DMS53 (cell line): ENCODE measurements around the gene SMG1.
A peak's percentile ranks its signal among the peaks of the same experiment; 100 is the strongest.

Source experiments
- DNase-seq: peaks from one replicate; lab custom pipeline; 2025; lab: John Stamatoyannopoulos, UW

SMG1 gene

DNA sequence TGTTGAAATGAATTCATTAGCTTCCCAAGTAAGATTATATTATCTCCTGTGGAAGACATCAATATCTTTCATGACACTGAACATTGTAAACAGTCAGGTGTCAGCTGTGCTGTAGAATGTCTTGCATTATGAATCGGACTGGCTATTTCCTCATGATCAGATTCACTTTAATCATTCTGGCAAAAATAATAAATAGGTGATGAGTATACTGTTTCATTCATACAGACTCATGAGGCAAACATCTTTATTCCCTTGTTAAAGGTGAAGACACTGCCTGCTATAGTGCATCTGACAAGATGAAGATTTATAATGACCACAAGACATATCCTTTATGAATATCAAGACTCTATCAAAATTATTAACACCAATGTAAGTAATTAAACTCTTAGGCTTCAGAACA, 73.6 kb downstream of the SMG1 start:
- DNase-seq: no peak

DNA sequence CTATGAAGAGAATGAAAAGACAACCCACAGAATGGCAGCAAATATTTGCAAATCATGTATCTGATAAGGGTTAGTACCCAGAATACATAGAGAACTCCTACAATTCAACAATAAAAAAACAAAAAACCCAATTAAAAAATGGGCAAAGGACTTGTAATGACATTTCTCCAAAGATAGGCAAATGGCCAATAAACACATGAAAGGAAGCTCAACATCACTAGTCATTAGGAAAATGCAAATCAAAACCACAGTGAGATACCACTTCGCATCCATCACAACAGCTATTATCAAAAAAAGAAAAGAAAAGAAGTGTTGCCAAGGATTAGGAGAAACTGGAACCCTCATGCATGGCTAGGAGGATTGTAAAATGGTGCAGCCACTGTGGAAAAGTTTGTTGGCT, 79.8 kb downstream of the SMG1 start:
- DNase-seq: no peak

DNA sequence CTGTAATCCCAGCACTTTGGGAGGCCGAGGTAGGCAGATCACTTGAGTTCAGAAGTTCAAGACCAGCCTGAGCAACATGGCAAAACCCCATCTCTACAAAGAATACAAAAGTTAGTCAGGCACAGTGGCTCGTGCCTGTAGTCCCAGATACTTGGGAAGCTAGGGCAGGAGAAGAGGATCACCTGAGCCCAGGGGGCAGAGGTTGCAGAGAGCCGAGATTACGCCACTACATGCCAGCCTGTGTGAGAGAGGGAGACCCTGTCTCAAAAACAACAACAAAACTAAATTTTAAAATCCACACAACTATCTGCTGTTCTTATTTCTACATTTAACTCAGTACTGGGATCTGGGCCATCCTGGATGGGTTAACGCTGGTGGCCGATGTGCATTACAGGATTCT, 83.6 kb downstream of the SMG1 start:
- no peak for DNase-seq

DNA sequence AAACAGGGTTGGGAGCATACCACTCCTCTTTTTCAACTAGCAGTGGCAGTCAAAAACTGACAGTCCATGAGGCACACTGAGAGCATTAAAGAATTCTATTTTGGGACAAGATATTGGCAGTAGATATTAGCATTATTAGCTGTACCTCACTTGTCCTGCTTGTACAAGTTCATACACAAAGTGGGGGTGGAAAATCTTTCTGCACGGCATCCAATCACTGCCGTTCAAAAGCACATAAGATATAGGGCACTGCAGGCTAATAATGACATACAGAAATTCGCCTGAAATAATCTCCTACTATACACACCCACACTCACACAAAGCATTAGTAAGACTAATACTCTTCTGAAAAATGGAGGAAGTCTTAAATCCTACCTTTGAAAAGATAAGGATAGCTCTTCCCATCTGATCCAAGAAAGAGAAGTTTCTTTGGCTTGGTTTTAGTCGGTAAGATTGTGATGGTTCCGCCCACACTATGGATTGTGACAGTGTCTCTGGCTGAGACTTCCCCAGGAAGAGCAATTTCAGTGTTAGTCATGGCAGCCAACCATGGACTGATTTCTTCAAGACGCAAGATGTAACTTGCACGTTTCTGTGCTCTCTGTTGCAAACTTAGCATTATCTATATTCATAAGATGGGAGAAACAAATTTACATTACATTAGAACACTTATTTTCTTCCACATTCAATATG, 84.2 kb downstream of the SMG1 start:
- DNase-seq: no peak

DNA sequence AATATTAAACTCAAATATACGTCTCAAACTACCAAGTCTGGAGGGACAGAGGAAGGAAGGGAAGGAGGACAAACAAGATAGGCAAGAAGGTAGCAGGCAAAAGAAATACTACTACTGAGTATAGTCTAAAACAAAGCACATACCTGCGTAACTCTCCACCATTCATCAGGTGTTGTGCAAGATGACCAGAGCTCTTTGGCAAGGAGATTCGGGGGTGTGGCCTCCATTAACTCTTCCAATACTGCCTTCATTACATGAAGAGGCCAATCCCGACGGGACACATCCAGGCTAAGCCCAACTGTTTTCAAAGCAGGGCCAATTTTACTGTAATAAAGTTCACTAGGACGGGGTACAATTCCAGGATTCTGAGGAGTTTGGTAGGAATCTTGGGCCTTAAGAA, 86.7 kb downstream of the SMG1 start:
- DNase-seq: no peak

DNA sequence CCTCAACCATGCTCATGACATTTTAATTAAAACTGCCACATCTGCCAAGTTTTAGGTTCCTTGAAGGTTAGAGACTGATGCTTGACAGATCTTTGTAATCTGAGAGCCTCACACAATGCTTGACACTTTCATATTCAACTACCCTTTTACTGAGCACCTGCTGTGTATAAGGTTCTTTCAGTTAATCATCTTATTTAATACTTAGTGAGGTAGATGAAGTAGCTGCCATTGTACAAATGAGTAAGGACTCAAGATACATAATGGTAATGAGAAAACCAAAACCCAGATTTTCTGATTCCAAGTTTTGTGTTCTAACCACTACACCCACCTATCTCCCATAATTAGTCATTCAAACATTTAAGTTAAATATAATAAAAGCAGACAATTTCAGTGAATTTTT, 89.5 kb downstream of the SMG1 start:
- no peak for DNase-seq

DNA sequence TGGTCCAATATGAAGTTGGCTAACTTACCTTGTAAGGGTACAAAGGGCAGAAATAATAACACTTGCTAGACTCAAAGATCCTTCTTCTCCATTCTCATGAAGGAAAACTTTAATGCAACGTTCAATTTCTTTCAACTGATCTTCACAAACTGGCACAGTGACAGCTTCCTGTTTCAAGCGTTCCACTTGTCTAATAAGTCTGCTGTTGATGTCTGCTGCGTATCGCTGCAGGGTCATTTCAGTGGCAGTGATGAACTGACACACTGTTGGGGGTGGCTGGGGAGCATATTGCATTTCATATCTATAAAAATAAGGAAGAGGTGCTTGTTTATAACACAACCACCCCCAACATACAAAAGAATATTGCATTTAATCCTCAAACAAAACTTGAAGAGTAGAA, 91.3 kb downstream of the SMG1 start:
- DNase-seq: no peak

DNA sequence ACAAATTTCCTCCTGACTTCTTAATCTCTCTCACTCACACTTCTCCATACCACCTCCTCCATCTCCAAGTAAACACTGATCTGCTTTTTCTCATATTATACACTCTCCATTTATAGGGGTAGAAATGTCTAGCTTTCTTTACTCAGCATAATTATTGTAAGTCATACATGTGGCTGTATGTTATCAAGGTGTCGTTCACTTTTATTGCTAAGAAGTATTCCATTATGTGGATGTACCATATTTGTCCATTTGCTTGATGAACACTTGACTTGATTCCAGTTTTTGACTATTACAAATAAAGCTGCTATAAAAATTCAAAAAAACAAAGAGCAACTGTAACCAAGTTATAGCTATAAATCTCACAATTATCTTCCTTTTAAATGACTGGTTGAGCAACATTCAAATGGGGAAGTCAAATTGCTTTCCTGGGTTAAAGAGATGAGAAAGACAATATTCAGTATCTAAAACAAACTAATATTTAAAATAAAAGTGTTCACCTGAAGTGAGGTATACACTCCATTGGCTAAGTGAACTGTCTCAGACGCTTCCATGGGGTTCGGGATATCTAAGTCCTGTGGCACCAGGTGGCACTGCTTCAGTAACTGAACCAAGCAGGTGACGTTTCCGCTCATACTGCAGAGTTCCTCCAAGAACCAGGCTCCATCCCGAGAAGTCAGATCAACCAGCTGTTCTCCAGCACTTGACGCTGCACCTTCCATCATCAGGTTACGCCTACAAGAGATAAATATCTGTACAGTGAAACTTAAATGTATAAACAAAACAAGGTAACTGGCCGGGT, 92.3 kb downstream of the SMG1 start:
- DNase-seq: no peak

DNA sequence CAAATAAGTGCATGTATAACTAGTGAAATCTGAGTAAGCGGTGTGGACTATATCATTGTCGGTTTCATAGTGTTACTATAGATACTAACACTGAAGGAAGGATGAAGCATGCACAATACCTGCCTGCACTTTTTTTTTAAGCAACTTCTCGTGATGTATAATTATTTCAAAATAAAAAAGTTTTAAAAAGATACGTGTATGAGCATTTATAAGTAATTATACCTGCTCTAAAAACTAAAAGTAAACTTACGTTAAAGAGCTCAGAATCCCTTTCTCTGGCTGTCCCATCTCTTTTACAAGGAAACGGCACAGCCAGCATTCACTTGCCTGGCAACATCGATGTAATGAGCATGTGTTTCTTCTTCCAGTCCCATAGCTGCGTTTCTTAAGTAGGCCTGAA, 93.6 kb downstream of the SMG1 start:
- DNase-seq: no peak

DNA sequence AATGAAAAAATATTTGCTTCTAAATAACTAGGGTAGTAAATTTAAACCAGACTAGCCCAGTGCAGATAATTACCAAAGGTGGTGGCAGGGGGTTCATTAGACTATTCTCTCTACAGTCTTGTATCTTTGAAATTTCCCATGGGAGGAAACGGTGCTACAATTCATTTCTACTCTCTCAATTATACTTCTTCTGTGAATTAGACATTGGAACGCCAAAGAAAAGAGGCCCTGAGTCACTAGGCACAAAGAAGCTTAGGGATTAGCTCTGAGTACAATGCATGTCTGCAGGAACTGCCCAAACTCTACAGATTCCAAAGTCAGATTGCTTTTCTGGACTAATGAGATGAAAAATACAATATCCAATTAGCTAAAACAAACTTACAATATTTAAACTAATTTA, 94.2 kb downstream of the SMG1 start:
- no peak for DNase-seq

DNA sequence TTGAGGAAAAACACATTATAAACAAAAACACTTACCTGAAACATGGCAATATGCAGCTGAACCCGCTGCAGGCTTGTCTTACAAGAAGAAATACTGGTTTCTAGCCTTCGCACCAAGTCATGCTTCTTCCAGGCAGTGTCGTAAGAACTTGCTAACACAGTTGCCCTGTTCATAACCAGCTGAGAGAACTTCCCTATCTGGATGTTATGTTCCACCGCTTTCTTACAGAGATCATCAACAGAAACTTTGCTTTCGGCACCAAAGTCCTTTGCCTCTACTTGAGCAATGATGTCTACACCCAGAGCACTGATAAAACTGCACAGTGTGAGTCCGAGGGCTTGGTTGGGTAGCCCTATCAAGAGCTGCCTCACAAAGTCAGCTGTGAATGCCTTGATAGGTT, 97.0 kb downstream of the SMG1 start:
- no peak for DNase-seq

DNA sequence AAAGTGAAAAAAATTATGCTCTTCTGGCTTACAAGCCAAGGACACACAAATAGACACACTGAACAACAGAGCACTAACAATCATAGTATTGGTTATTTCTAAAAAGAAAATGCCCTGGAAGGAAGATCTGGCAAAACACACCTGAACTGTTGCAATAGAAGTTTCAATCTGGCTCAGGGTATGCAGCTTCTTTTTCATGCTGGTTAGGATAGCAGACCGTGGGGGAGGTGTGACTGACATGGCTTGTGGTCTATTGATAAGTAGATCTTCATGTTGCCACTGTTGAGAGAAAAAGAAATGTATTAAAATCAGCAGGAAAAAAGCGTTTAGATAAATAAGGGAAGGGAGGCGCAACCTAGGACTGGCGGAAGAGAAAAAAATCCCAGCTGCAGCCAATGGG, 98.3 kb downstream of the SMG1 start:
- DNase-seq: no peak

DNA sequence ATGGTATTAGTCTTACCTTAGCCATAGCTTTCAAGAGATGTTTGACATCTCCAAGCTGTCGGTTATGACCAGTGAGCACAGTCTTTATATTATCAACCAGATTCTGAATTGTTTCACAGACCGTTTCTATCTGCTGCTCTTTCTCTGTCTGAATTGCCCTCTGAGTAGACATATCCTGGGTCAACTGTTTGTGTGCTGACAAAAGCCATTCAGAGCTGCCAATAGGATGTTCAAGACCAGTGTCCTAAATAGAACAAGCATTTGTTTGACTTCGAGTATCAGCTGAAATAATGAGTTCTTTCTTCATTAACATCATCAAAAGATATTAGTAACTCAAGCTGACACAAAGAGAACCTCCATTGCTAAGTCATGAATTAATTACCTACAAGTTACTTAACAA, 109.9 kb downstream of the SMG1 start:
- DNase-seq: no peak

DNA sequence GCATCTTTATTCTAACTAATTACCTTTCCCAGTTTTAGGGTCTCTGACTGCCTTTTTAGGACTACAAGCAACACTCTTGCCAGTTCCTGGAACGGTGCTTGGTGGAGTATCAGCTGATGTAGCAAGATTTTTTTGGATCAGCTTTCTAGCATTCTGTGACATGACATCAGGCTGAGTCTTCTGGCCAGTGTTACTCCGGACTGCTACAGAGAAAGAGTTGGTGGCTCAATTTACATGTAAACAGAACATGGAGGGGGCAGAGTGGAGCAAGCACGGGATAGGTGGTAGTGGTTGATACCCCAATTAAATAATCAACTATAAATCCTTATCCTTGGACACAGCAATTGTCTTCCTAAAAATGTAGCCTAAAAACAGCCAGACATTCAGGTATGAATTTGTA, 114.3 kb downstream of the SMG1 start:
- DNase-seq: no peak

DNA sequence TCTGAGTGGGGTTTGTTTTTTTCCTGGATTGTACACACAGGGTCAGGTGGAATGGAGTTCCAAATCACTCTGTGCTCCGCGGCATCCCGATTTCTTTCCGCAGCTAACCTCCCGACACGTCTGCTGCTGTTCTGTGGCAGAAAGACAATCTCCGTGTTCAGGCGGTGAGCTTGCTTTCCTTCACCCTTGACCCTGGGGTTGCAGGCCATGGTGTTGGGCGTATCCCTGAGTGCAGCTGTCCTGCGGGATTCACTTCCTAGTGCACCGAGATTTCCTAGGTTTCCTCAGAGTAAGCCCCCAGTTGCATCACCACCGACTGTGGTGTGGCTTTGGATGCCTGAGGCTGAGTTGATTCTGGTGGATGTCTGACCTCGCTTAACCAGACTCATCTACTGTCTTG, 117.0 kb downstream of the SMG1 start:
- no peak for DNase-seq

DNA sequence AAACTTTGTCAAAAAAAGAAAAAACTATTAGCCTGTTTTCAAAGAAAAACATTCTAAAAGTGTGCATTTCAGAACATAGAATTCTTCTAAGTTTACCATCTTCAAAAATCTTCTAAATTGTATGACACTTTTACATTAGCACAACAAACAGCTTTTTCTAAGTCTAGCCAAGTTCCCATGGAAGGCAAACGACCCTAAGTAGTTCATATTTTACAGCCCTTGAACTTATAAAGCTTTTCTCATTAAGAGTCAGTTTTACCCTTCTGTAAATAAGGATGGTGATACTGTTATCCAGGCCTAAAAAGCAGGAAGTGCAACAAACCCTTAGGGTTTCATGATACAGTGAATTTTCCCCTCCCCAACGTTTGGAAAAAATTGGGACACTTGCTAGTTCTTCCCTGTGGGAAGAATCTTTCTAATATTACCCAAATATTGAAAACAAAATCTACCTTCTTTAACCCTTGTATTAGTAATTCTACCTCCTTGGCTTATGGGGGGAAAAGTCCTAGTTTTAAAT, 120.9 kb downstream of the SMG1 start:
- DNase-seq: no peak

DNA sequence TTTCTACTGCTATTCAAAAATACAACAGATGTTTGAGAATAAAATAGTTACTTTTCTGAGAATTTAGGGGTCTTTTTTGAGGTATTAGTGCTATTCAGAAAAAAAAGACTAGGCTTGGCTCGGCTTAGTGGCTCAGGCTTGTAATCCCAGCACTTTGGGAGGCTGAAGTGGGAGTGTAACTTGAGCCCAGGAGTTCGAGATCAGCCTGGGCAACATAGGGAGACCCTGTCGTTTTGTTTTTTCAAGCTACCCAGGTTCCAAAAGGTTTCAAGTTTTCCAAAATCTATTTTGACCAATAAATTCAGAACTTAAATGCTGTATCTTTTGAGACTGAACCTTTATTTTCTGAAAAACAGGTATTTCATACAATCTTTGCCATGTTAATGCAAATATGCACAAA, 121.7 kb downstream of the SMG1 start:
- no peak for DNase-seq

DNA sequence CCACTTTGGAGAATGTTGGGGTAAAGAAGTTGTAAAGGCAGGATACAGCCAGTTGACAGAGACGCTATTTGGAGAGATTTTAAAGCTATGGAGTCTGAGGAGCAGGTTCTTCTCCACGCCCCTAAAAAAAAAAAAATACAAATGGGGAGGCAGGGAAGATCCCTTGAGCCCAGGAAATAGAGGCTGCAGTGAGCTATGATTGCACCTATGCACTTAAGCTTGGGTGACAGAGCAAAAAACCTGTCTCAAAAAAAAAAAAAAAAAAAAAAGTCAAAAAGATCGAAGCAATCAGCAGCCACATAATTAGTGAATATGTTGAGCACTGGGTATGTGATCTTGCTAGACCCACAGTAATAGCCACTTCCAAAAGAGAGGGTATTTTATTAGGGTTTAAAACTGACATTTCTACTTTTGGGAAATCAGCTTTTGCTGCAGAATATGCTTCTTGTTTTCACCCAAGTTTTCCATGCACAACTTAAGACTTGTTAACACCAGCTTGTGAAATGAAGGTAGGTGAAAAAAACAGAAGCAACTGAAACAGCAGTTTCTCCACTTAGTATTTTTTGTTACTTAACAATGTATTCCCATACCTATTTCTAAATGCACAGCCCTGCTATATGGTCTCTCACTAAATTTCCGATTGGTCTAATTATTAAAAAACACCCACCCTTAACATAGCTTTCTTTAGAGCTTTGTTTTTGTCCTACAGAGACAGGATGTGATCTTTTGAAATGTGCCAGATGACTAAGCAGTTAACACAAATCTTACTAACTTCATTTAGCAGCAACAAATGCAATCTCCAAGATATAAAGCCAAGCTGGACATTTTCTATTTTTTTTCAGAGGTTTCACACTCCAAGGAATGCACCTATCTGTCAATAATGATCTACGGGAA, 122.4 kb downstream of the SMG1 start:
- DNase-seq: no peak

DNA sequence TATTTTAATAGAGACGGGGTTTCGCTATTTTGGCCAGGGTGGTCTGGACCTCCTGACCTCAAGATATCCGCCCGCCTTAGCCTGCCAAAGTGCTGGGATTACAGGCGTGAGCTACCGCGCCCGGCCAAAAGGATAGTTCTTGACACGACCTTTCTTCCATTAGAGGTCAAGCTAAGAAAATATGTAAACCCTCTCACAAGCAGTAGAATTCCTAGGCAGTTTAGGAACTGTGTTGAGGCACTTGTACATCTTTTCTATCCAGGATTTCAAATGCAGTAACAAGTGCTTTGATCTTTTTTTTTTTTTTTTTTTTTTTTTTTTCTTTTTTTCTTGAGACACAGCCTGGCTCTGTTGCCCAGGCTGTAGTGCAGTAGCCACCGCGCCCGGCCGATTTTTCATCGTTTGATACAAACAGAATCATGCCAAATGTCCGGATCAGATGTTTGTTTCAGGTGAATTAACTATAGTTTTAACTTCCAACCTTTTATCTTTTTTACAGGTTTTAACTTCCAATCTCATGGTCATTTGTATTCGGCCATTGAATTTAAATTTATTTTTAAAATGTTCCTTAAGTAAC, 123.4 kb downstream of the SMG1 start:
- DNase-seq: peak; percentile 15

DNA sequence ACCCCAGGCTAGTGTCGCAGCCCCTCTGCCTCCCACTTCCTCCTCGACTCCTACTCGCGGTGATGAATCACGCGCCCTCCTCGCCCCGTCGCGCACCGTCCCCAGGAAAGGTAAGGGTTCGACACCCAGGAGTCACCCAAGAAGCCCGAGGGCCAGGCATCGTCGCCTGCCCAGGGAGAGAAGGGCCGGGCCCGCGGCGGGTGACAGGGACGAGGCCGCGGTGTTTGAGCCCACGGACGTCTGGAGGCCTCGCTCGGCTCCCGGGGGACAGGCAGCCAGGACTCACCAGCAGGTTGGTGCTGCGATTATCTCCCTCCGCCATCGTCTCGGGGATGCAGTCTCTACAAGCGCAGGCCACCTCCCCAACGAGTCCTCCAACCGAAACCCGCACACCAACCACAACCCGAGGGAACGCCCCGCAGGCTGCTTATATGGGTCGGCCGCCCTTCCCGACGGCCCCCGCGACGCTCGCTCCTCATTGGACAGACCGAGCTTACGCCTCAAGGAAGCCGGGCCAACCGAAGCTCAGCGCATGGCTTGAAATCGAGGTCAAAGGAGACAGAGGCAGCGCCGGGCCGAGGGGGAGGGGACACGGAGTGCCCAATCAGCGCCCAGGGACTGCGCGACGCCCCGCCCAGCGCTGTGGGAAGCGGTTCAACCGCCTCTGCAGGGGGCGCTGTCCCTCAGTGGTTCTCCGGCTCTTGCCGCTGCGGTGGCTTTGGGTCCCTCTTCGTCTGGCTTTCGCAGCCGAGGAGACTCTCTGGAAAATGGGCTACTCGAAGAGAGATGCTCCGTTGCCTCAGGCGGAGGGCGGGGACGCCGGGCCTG, 124.8 kb downstream of the SMG1 start, which contains the start of gene ARL6IP1:
Gene ARL6IP1, minus strand, starts transcription at position 405 of the 828 bp plus-strand sequence. Its CDS starts 83 bp downstream, at position 322.
- DNase-seq: peak; percentile 99

DNA sequence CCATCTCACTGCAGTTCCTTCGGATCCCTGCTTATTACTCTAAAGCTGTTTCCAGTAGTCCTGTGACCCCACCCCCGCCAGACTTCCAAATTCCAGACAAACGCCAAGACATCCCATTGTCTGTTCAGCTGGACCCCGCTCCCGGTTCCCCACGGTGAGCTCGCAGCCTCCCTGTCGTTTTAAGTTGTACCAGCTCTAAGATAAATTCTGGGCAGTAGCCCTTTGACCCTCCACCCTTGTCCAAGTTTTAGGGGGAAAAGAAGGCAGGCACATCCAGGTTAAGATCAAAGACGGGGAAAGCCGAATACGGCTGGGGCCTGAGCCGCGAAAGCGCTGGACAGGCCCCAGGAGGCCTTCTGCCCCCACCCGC, 125.4 kb downstream of the SMG1 start:
- peak; percentile 46 for DNase-seq
